Measurements from ENCODE around the gene NQO2. TPM values are rescaled to one million over a fixed set of nuclear protein-coding genes. Genes with fewer than 3 reads are reported as not detected.

Gene NQO2
- total RNA-seq, 1 experiment from 2014 or later: 82.9 TPM

- H3K27ac ChIP-seq (ENCODE audit: low read depth, low read length): no peak overlapping the region
- H3K9me3 ChIP-seq (ENCODE audit: control insufficient read depth in 1 of 2, insufficient read depth in 1 of 2, low read depth in 1 of 2, low read length in 2 of 2): no peaks in the 10 kb centered on the region
- no peak overlapping the region; the same call in 1 of the 2 replicates for H3K4me2 ChIP-seq (ENCODE audit: low read length)
- no peaks in the 10 kb centered on the region for H4K20me1 ChIP-seq (ENCODE audit: insufficient read depth)
- CTCF ChIA-PET: interaction anchor here (1.0 kb wide), 1 partner anchor 17 kb away, joined by 9 read pairs; no protein-coding TSS in a partner anchor
- no TSS peak for BruUV-seq (replicated peaks)
- POLR2A ChIA-PET: no interaction called here
- no peaks in the 10 kb centered on the region for H3K36me3 ChIP-seq (ENCODE audit: control insufficient read depth in 1 of 2, insufficient read depth in 2 of 2, low read length in 2 of 2)
- RAD21 ChIA-PET (ENCODE audit: low non-redundant PET in 1 of 2, low total read pairs in 2 of 2, uncharacterized antibody in 2 of 2, unreplicated experiment in 2 of 2): no interaction called here
- H3K4me1 ChIP-seq (ENCODE audit: control insufficient read depth in 1 of 2, insufficient read depth in 2 of 2, low read length in 2 of 2): peaks cover 8 to 24% of the 10 kb centered on the region in 2 experiments; a peak in 3 of 4 replicates
- no peak overlapping the region for H2AFZ ChIP-seq (ENCODE audit: low read depth, low read length, poor library complexity, severe bottlenecking)
- no peaks in the 10 kb centered on the region for H3K27me3 ChIP-seq (ENCODE audit: insufficient read depth, low read length)
- no peak overlapping the region for H3K4me3 ChIP-seq (replicated peaks in 1 of 2; ENCODE audit: low read depth in 1 of 2, low read length in 2 of 2)
- DNase-seq (ENCODE audit: low read depth, low spot score) (no peak), ATAC-seq (no peak)
- 0 out of 2 replicates have a peak overlapping the region, but pooled peaks have one; percentile 82 for H3K9ac ChIP-seq (ENCODE audit: low read length)
- peaks cover 16% of the 10 kb centered on the region; the same call in 1 of the 2 replicates for H3K79me2 ChIP-seq (ENCODE audit: insufficient read depth, low read length)
- TF ChIP-seq ZFX (IDR thresholded peaks at IDR 0.05) (no peak), CTCF (IDR thresholded peaks at IDR 0.05 in 2 of 3, conservative IDR thresholded peaks at IDR 0.05 in 1 of 3; ENCODE audit: borderline replicate concordance in 1 of 3, insufficient read depth in 1 of 3, low read depth in 2 of 3, low read length in 2 of 3) (no peak), POLR2A (IDR thresholded peaks at IDR 0.05; ENCODE audit: borderline replicate concordance, extremely low read depth, insufficient read depth, insufficient read length) (no peak), ELF1 (IDR thresholded peaks at IDR 0.05; ENCODE audit: borderline replicate concordance, low read depth) (no peak), ATF3 (IDR thresholded peaks at IDR 0.05) (no peak), JUND (IDR thresholded peaks at IDR 0.05) (no peak), SIN3A (IDR thresholded peaks at IDR 0.05; ENCODE audit: low read depth) (no peak), SP1 (IDR thresholded peaks at IDR 0.05; ENCODE audit: low read depth) (no peak), EZH2 (IDR thresholded peaks at IDR 0.05) (no peak), SRF (IDR thresholded peaks at IDR 0.05; ENCODE audit: low read depth) (no peak), EGR1 (IDR thresholded peaks at IDR 0.05; ENCODE audit: low read depth) (no peak), CBX3 (IDR thresholded peaks at IDR 0.05; ENCODE audit: low read depth) (no peak), YY1 (IDR thresholded peaks at IDR 0.05; ENCODE audit: extremely low read depth, insufficient replicate concordance, low read depth, low read length) (no peak), POLR2AphosphoS5 (IDR thresholded peaks at IDR 0.05; ENCODE audit: low read depth, low read length) (no peak), ZBTB33 (IDR thresholded peaks at IDR 0.05; ENCODE audit: extremely low read depth, insufficient replicate concordance, low read length) (no peak), REST (IDR thresholded peaks at IDR 0.05; ENCODE audit: low read depth) (no peak), TCF7L2 (IDR thresholded peaks at IDR 0.05; ENCODE audit: borderline replicate concordance, extremely low read depth, insufficient read depth, insufficient read length) (no peak)
- intact Hi-C loops (cut with micrococcal nuclease): no loop called here
- H3K9me2 ChIP-seq (ENCODE audit: insufficient read depth): no peaks in the 10 kb centered on the region
Observed at GRCh38 chr6:2969549-2969948, 30.1 kb upstream of the NQO2 start.
